CD4-positive, alpha-beta T cell treated with Interleukin-15 for 4 hours (primary cell): ENCODE measurements around the gene ZNF516.

Source experiments
- DNase-seq: peaks from one replicate; pipeline ENCODE4 v3.0.0-alpha.2; 2020; ENCODE audit warnings: low spot score

ZNF516 gene

GRCh38 chr18:76421685-76422078 is 73.4 kb downstream of the ZNF516 start:
- DNase-seq = no peak

DNA sequence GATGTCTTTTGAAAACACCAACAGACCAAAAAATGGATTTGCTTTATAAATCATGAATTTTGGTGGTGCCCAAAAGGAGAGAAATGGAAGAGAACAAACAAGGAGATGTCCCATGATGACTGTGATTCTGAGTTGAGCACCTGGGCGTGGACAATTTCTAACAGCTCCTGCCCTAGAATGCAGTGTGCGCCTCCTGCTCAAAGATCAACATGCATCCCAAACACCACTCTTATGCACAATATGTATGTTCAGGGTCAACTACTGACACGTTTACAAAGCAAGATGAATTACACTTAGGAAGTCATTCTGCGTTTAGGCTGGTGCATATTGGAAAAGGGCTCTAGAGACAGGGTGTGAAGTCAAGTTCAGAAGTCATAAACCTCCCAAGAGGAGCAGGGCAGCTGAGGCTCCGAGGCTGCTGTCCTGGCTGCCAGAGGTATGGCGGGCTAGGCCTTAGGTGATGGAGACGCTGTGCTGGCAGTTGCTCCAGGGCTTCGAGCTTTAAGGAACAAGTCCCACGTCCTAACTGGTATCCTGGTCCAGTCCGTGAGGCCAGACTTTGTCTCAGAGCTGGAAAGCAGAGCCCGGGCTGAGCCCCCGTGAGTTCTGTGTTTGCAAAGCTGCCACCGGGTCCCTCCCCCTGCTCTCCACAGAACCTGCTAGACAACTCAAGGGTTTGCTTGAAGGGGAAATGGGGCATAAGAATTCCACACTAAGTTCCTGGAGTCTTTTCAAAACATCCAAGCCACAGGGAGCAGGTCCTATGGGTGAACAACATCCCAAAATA is 74.0 kb downstream of the ZNF516 start:
- no peak for DNase-seq

DNA sequence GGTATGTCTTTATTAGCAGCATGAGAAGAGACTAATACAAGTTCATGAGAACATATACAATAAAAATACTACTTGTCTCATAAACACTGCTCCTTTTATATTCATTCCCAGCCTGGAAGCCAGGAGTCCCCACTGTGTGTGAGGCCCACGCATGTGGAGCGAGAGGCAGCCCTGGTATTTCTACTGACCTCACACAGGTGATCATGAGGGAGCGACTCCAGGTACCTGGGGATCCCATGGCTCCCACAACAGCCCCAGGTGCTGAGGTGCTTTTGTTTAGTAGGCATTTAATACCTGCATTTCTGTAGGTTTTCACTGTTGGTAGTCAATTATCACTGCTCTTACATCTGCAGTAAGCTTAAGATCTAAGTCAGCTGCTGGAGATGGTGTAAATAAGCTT is 75.2 kb downstream of the ZNF516 start:
- DNase-seq = no peak

DNA sequence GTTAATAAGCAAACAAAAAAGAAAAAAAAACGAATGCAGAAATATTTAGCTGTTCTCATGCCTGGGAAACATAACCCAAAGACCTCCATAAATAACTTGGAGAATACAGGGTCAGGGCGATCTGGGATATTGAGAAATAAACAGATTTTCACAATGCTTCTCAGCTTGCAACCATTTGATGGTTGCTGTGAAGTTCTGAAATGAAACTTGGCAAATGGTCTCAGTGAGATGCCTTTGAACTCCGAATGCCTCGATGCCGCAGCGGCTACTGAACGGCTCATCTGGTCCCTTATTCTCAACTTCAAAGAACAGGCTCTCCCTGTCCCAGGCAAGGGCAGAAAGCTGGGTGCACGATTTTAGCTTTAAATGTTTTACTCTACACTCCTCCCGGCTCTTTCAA is 78.1 kb downstream of the ZNF516 start:
- no peak for DNase-seq

GRCh38 chr18:76414936-76415621 is 80.0 kb downstream of the ZNF516 start:
- DNase-seq = no peak

DNA sequence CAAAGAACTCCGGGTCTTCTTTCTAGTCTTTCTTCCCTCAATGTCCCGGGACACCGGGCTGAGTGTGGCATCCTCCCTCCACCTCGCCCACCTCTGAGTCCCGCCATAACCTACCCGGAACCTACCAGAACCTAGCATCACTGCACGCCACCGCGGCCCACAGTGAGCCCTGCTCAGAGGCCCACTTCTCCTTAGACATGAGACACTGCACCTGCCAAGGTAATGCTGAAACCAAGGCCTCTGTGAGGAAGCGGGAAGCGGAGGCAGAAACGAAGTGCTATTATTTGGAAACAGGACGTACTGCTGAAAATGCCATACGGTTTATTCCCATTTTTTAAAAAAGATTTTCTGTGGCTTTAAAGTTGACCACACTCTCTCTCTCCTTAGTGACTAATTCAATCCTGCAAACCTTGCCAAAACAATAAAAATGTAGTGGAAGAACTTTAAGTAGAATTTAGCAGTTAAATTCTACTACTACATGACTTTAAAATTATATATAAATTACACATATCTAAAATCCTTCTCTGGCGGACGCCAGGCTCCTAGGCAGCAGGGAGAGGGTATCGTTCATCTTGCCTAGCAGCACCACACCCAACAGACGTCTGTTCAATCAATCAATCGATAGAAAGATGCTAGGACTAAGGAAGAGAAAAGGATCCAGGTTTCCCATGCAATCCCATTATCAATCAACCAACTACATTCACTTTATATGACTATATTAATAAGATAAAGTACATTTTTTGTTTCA is 82.0 kb downstream of the ZNF516 start:
- DNase-seq = no peak

GRCh38 chr18:76412010-76412817 is 82.8 kb downstream of the ZNF516 start:
- DNase-seq = no peak

DNA sequence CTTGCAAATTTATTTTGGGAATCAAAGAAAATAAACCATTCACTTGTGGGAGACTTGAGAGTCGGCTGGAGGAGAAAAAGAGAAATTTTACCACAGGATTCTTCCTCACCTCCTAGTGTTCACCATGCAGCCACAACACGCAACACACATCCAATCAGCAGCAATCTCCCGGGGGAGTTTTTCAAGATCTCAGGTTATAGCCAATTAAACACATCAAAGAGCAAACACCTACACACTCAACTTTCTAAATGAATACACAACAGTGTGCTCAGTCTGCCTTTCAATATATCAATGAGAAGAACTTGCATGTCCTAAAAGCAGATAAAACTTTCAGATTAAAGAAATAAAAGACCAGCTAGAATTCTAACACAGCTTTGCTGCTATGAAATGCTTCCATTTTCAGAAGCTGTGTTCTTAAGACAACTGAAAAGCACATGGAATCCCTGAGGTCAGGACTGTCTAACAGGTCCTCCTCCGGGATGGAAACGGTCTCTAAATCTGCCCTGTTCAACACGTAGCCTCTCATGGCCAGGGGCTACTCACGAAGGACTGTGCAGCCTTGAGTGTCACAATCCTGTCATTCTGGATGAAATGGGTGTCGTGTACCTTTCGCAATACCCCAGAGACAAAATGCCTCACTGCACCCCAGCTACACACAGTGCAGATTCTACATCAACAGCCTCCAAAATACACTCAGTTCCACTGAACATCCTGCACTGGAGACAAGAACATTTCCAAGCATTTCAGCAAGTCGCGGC is 84.2 kb downstream of the ZNF516 start:
- DNase-seq = no peak

- DNase-seq = no peak
Measured at GRCh38 chr18:76410033-76410432, 85.0 kb downstream of the ZNF516 start.

GRCh38 chr18:76408480-76409067 is 86.5 kb downstream of the ZNF516 start:
- DNase-seq = no peak

- DNase-seq = no peak
Measured at GRCh38 chr18:76407681-76408080, 87.4 kb downstream of the ZNF516 start.

DNA sequence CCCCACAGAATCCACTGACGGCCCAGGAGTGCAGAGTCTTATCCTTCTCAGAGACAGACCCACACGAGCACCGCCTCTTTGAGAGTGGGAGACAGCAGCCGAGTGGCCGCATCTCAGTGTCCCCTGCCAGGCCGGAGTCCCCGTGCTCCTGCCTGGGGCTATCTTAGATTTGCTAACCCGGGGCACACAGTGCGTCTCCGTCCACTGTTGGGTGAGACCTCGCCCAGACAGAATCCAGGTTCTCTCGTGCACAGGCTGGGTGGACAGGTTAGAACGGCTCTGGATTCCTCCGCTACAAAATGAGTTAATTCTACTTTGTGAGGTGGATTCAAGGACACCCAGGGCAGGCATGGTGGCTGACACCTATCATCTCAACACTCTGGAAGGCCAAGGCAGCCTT is 88.3 kb downstream of the ZNF516 start:
- no peak for DNase-seq

DNA sequence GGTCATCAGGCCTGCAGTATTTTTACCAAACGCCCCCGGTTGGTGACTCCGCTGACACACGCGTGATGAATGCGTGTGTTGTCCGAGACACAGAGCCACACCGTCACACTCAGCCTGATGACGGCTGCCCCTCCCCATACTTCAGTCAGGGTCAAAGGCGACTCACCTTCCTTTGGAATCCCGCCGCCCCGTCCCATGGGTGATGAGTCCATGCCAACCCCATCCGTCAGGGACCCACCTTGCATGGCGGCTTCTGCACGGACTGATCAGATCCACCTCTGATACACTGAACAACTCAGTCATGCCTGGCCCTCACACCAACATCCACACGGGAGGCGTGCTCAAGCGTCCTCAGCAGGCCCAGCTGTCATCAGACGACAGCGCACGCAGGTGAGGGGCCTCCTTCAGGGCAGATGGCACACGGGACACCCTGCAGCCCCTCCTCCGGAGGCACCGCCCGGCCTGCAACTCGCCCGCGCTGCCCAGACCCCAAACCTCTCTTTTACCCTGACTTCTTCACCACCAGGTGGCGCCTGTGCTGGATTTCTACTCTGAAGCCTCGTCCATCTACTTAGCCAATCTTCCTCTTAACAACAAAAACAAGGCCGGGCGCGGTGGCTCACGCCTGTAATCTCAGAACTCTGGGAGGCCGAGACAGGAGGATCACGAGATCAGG is 89.2 kb downstream of the ZNF516 start:
- peak; percentile 58 for DNase-seq

DNA sequence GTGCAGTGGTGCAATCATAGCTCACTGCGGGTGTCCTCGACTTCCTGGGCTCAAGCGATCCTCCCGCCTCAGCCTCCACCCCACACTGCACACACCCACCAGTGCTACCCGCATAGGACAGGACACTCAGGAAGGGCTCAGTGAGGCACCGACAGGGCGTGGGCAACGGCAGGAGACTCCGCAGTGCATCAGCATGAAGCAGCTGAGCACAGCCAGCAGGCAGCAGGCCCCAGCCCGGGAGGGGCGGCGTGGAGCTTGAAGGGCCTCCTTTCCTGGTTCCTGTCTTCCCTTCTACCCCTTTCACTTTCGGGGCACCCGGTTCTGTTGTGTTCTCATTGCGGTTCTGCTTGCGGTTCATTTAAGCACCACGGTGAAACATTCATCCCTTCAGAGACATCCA is 89.8 kb downstream of the ZNF516 start:
- no peak for DNase-seq

DNA sequence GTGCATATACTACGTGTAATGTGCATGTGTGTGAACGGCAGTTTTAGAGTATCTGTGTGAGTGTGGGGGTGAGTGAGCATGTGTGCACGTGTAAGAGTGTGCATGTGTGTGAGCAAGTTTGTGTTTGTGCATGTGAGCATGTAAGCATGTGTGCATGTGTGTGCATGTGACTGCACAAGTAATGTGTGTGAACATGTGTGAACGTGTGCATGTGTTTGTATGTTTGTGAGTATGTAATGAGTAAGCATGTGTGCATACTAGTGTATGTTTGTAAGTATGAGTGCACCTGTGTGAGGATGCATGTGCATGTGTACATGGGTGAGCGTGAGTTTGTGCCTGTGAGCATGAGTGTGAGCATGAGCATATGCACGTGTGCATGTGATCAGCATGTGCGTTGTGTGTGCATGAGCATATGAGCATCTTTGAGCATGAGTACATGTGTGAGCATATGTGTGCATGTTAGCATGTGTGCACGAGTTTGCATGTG is 90.7 kb downstream of the ZNF516 start:
- DNase-seq = no peak

GRCh38 chr18:76402026-76402990 is 92.7 kb downstream of the ZNF516 start:
- no peak for DNase-seq

GRCh38 chr18:76401498-76401897 is 93.5 kb downstream of the ZNF516 start:
- no peak for DNase-seq

DNA sequence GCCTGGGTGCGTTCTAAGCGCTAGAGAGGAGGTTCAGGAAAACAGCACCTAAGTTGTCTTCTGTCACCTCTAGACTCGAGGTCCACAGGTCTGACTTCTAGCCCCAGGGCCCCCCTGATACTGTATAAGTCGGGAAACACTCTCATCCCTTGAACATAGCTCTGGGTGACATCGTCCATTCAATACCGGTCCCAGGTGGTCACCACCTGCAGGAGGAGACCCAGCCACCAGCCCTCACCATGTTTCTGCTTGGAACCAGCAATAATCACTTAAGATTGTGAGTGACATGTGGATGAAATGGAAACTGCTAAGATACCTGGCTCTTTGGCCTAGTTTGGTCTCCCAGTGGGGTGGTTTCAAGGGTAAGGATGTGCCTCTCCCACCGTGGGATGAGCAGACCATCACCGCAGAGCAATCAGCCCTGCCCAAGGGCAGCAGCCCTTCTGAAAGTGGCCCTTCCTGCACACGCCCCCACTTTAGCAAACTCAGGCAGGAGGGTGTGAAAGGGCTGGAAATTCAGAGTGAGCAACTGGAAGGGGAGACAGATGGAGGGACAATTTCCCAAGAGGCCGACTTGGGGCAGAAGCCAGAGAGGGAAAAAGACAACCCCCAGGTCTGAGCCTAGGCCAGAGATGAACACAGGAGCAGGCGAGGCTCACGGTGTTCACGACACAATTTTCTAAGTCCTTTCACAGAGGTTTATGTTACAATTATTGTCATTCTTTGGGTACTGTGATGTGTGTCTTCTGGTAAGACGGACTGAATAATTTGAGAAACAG is 95.2 kb downstream of the ZNF516 start:
- DNase-seq = no peak
